Vein endothelial cell (primary cell): ENCODE results near the gene TAMALIN. TPM values are rescaled to one million over a fixed set of nuclear protein-coding genes. Genes with fewer than 3 reads are reported as not detected.

Source experiments
- small RNA-seq: library from RNA; depleted of rRNA; stranded (forward); fragments of <200 nt; gene quantifications from one replicate; pipeline ENCODE3, GENCODE V24; 2012
- total RNA-seq: library from RNA; depleted of rRNA; stranded (reverse); fragments of >200 nt; gene quantifications from 2 replicates; pipeline ENCODE4 v1.2.3, GENCODE V29; 2012

The TAMALIN gene
- total RNA-seq = 39.4 and 58.5 TPM in 2 replicates

DNA sequence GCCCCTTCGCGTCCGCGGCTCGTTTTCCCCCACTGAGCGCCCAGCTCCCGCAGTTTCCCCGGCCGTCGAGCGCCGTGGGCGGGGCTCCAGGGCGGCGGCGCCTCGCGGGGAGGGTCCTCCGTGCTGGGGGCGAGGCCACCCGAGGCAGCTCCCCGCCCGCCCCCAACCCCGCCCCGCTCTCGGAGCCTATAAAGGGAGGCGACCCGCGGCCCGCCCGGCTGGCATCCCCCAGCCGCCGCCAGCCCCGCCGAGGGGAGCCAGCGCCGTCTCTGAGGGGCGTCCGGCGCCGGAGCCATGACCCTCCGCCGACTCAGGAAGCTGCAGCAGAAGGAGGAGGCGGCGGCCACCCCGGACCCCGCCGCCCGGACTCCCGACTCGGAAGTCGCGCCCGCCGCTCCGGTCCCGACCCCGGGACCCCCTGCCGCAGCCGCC lies at the start of gene TAMALIN:
TAMALIN (plus strand) TSS at position 221 of the 432 bp plus-strand sequence; CDS start at position 295, 74 bp downstream.

DNA sequence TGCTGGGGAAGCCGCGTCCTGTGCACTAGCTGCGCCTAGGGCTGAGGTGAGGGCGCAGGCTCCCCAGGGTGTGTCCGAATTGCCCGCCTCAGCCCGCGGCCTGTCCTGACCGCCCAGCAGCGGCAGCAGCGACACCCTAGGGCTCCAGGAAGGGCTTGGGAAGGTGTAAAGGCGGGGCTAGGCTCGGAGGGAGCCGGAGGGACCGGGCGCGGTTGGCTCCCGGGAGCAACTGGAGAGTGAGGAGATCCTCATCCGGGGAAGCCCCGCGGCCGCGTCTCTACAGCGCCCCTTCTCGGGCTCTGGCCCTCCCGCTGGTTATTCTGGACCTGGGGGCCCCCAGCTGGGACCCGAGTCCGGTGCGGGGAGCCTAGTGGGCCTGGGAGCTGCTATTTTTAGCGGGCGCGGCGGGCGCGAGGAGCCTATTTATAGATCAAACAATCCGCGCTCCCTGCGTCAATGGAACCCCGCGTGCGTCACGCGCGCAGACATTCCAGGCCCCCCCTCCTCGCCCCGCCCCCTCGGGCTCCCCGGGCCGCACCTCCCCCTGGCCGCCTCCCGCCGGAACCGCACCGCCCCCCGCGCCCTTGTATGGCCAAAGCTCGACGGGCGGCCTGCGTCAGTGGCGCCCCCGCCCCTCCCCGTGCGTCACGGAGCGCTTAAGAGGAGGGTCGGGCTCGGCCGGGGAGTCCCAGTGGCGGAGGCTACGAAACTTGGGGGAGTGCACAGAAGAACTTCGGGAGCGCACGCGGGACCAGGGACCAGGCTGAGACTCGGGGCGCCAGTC lies 44.2 kb downstream of the TAMALIN start, which contains the start of gene NR4A1:
NR4A1 (plus strand) TSS at position 685 of the 784 bp plus-strand sequence. CDS start 2,887 bp downstream, outside the sequence.

Small RNA genes within 50 kb of the gene (small RNA-seq; reads per million reads assigned to genes)
- gene RNU6-574P = 0.29 reads per million, percentile 8 among the genes with 10 or more reads in this experiment

Other genes with a start within 250 kb of the TAMALIN start
- 0.98 and 1.2 TPM in 2 replicates for gene FIGNL2, start 158.2 kb upstream of the TAMALIN start, total RNA-seq
- 0.29 and 0.33 TPM in 2 replicates for gene ANKRD33, start 118.8 kb upstream of the TAMALIN start, total RNA-seq
- 417 and 629 TPM in 2 replicates for gene ACVRL1, start 99.4 kb upstream of the TAMALIN start, total RNA-seq
- 12.4 and 18.3 TPM in 2 replicates for gene ACVR1B, start 55.2 kb upstream of the TAMALIN start, total RNA-seq
- gene NR4A1, start 44.5 kb downstream of the TAMALIN start, total RNA-seq = 0.38 and 0.98 TPM in 2 replicates
- 41.7 and 45.7 TPM in 2 replicates for gene ATG101, start 63.0 kb downstream of the TAMALIN start, total RNA-seq
- 0.19 TPM in 1 of 2 replicates, not detected in the other for gene SMIM41, start 72.8 kb downstream of the TAMALIN start, total RNA-seq
- 2.4 and 7.2 TPM in 2 replicates for gene KRT80, start 185.1 kb downstream of the TAMALIN start, total RNA-seq
- 129 and 1,019 TPM in 2 replicates for gene KRT7, start 226.3 kb downstream of the TAMALIN start, total RNA-seq